HG03103 (cell line): ENCODE results near the gene TRPC4AP.
A peak's percentile ranks its signal among the peaks of the same experiment; 100 is the strongest.

Experiments used
- ATAC-seq: cut with Tn5 transposase; IDR thresholded peaks from one replicate; pipeline ENCODE4 v1.9.1; 2021; ENCODE audit warnings: low read depth; ENCODE audit not compliant: unreplicated experiment

Gene TRPC4AP

DNA sequence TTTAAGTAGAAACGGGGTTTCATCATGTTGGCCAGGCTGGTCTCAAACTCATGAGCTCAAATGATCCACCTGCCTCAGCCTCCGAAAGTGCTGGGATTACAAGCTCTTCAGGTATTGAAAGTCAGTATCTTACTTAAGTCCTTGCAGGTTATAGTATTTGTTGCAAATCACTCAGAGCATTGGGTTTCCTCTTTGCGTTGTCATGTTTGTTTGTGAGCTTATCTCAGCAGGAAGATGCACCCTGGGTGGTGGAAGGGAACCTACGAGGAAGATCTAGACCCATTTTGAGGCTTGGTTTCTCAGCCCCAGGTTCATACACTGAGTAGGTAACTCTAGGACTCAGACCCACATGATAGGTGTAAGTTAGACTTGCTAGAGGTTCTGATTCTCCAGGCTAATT is 118.4 kb downstream of the TRPC4AP start:
- ATAC-seq = no peak

- no peak for ATAC-seq
These were observed 120.9 kb downstream of the TRPC4AP start for GRCh38 chr20:34971561-34972235.

DNA sequence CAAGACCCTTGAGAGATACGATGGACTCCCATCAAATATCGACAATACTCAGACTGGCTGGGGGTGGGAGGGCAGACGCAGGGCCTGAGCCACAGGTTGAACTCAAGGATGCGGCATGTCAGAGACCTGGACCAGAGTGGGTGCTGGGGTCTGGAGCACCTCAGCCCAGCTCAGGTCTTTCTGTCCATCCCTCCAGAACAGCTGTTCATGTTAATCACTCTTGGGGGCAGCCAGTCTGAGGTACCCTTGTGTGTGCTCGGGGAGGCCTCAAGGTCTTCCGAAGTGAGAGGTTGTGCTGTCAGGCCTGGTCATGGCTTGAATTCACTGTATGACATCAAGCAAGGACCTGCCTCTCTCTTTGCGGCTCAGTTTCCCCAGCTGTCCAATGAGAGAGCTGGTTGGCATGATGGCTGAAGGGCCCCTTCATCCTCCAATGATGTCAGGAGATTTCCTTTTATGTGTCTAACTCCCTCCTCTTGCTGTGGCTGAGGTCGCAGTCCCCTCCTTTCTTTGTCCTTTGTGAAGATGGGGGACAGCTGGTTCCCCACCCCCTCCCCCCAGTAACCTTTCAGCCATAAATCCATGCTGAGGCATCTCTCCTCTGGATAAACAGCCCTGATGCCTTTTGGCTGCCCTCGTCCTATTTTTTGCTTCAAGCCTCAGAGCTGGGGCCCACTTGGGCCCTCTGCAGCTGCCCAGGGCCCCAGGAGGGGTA is 121.6 kb downstream of the TRPC4AP start:
- no peak for ATAC-seq

GRCh38 chr20:34970193-34970840 is 122.3 kb downstream of the TRPC4AP start:
- ATAC-seq = no peak

- ATAC-seq = no peak
These were observed 124.4 kb downstream of the TRPC4AP start for GRCh38 chr20:34968042-34968775.

DNA sequence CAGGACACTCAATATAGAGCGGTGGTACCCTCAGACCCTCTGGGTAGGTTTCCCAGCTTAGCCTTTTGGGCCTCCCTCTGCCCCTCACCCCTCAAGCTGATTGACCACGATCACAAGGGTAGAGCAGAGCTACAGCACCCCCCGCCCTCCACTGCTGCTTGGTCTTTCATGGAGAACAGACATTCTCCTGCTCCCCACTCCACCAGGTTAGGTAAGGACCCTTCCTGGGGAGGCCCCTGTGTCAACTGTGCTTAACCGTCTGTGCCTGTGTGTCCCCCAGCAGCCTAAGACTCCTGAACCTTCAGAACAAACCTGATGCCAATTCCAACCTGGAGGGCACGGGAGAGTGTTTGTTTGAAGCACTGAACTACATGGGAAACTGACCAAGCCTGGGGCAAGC is 125.2 kb downstream of the TRPC4AP start:
- no peak for ATAC-seq

- ATAC-seq = no peak
These were observed 127.6 kb downstream of the TRPC4AP start for GRCh38 chr20:34965051-34965450.

DNA sequence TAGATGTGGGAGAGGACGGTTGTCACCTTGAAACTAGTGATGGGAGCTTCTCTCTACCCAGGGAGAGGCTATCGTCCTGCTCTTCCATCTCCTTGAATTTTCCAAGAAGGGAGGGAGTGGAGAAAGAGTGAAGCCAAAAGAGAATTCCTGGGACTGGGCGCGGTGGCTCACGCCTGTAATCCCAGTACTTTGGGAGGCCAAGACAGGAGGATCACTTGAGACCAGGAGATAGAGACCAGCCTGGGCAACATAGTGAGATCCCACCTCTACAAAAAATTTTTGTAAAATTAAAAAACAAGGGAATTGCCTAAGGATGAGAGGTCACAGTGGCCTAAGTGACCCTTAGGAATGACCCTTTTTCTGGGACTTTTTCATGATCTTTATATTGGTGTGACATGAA is 128.1 kb downstream of the TRPC4AP start:
- ATAC-seq = no peak

DNA sequence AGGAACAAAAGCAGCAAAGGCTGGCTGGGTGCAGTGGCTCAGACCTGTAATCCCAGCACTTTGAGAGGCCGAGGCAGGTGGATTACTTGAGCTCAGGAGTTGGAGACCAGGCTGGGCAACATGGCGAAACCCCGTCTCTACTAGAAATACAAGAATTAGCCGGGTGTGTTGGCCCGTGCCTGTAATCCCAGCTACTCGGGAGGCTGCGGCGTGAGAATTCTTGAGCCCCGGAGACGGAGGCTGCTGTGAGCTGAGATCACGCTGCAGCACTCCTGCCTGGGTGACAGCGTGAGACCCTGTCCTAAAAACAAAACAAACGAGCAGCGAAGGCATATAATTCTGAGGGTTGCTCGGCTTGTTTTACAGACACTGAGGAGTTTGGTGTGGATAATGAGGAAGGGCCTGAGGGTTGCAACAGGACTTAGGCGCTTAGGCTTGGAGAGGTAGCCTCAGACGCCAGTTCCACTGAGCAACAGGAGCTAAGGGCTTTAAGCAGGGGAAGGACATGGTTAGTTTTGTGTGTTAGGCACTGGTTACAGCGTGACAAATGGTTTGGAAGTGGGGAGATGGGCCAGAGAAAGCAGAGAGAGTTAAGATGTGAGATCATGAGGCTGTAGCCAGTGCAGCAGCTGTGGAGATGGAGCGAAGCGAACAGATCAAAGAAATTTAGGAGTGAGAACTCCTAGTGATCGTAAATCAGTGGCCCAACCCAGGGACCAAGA is 135.7 kb downstream of the TRPC4AP start:
- no peak for ATAC-seq

DNA sequence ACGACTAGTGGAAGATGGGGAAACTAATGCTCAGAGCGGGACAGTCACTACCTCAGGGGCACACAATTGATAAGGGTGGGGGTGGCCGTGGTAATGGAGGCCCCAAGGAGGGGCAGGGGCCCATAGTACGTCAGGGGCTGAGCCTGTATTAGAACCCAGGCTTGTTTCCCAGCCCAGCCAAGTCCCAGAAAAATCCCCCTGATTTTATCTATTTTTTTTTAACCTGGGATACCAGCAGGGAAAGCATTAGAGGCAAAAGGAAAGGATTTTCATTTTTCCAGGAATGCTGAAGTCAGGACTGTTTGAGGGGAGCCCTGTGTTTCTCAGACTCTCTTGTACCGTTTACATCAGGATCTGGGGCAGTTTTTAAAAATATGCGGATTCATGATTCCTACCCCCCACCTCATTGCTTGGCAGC is 136.6 kb downstream of the TRPC4AP start:
- ATAC-seq = no peak

DNA sequence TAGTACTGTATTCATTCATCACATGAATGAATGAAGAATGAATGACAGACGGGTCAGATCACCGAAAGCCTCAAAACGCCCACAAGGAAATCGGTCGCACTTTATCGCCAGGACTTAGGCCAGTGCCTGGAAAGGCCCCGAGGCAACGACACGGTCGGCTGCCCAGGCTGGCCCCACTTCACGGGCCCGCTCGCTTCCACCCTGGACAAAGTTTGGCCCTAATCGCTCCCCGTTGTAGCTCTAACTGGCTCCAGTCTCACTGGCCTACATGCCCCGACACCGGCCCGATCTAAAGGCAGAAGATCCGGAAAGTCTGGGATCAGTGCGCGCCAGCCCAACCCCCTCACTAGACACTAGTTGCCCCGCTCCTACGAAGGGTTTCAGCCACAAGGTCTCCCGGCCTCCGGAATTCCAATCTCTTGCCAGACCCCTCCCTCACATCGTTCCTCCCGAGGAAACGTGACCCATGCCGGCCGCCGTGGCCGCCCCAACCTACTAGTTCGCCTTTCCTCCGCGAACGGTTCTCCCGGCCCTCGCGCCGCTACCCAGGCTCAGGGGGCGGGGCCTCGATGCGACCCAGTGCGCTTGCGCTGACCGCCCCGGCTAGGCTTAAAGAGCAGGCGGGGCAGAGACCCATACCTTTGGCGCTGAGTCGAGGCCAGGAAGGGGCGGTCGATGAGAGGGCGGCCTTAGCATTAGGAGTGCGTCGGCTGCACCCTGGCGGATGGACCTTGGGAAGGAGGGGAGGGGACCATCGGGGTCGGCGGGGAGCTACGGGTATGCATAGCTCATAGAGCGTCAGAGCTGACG is 137.2 kb downstream of the TRPC4AP start, which contains the start of the genes GSS and MYH7B:
Gene GSS (minus strand): TSS at position 576 of the 810 bp plus-strand sequence. CDS start 3,954 bp downstream, outside the sequence.
Gene MYH7B (plus strand): TSS at position 638 of the 810 bp plus-strand sequence. CDS start 22,138 bp downstream, outside the sequence.
- peak; percentile 81 for ATAC-seq

- ATAC-seq = no peak
These were observed 137.7 kb downstream of the TRPC4AP start for GRCh38 chr20:34954904-34955230.

DNA sequence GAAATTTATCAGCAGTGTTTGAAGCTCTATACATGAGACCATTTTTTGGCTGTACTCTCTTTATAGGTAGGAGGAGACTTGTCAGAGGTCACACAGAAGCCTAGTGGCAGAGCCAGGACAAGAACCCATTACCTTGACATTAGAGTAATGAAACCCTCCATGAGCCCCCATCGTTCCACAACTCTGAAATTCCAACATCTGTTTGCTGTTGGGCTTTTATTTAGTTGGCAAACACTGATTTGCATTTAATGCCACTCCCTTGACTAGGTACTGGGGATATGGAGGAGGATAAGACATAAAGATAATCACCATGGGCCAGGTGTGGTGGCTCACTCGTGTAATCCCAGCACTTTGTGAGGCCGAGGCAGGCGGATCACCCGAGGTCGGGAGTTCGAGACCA is 138.6 kb downstream of the TRPC4AP start:
- ATAC-seq = no peak

DNA sequence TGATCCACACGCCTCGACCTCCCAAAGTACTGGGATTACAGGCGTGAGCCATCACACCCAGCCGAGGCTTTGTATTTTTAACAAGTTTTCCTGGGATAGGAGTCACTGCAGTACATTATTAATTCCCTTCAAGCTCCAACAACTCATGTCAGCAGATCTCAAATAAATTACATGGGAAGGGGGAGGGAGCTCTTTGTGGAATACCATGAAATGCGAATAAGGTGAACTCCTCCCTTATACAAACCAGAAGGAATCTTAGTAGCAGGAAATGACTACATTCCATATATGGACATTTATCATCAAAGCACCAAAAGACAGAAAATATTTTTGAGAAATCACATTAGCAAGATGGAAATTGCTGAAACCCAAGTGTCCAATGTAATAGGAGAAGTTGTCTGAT is 139.9 kb downstream of the TRPC4AP start:
- no peak for ATAC-seq
